GM18873 (cell line): Measurements from ENCODE around the gene ARHGAP5.

Source experiments
- ATAC-seq: cut with Tn5 transposase; IDR thresholded peaks from one replicate; pipeline ENCODE4 v1.9.1; 2021; ENCODE audit warnings: mild to moderate bottlenecking, moderate library complexity, moderate number of reproducible peaks; ENCODE audit not compliant: unreplicated experiment, low FRiP score

Gene ARHGAP5

GRCh38 chr14:32205554-32205953, 128.4 kb downstream of the ARHGAP5 start:
- ATAC-seq = no peak

DNA sequence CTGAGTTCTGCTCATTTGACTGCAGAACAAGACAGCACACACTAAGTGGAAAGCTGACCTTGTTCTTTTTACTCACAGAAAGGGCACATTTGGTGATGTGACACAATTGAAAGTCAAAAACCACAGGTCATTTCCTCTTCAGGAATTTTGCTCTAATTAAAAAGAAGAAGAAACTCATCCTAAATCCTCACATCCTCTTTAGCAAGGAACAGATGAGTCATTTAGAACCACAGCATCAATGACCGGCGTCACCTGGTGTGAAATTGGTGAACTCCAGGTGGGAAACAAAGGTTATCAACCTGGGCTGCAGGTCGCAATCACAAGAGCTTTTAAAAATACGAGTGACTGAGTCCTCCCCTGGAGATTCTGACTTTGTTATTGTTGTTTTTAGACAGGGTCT, 128.9 kb downstream of the ARHGAP5 start:
- no peak for ATAC-seq

- no peak for ATAC-seq
Measured at GRCh38 chr14:32206552-32206951, 129.4 kb downstream of the ARHGAP5 start.

GRCh38 chr14:32208490-32208889, 131.4 kb downstream of the ARHGAP5 start:
- no peak for ATAC-seq
